Measurements from ENCODE around the gene NEIL1. TPM values are rescaled to one million over a fixed set of nuclear protein-coding genes. Genes with fewer than 3 reads are reported as not detected.

NEIL1 gene
- total RNA-seq, 3 donors from 2014 or later = 23.4 to 101 (median 97.9) TPM

DNA sequence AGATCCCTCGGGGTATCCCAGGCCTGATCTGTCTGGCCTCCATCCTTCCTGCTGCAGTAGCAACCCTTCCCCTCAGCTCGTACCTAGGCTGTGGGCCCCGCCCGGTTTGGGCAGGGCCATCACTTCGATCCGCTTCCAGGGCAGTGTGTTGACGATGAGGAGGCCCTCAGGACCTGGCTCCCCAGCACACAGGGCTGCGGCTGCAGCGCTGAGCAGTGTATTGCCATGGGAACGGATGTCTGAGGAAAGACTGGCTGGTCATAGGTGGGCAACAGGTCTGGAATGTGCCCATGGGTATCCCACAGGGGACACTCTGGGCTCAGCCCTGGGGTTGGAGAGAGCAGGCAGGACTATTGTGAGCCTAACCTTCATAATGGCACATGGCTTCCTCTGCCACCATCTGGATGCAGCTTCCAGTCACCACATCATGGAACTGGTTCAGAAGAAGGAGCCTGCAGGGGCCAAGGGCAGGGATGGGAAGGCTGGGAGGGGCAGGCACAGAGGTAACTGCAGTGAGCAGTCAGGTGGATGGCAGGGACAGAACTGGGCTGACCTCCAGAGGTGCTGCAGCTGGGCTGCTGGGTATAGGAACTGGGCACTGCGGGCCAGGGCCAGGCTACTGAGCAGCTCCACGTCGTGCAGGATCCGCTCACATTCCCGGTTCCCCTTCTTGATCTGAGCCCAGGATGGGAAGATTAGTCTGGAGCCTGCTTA lies 12.9 kb downstream of the NEIL1 start:
- Histone ChIP-seq H3K36me3 (peaks cover 12% of the 10 kb centered on the region), H3K4me3 (no peak overlapping the region), H3K27ac (no peak overlapping the region), H3K9me3 (no peaks in the 10 kb centered on the region), H3K4me1 (no peaks in the 10 kb centered on the region), H3K27me3 (no peaks in the 10 kb centered on the region)
- no peak for DNase-seq (ENCODE audit: low spot score in 2 of 2)
- TF ChIP-seq, protein P1, sequence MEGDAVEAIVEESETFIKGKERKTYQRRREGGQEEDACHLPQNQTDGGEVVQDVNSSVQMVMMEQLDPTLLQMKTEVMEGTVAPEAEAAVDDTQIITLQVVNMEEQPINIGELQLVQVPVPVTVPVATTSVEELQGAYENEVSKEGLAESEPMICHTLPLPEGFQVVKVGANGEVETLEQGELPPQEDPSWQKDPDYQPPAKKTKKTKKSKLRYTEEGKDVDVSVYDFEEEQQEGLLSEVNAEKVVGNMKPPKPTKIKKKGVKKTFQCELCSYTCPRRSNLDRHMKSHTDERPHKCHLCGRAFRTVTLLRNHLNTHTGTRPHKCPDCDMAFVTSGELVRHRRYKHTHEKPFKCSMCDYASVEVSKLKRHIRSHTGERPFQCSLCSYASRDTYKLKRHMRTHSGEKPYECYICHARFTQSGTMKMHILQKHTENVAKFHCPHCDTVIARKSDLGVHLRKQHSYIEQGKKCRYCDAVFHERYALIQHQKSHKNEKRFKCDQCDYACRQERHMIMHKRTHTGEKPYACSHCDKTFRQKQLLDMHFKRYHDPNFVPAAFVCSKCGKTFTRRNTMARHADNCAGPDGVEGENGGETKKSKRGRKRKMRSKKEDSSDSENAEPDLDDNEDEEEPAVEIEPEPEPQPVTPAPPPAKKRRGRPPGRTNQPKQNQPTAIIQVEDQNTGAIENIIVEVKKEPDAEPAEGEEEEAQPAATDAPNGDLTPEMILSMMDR (IDR thresholded peaks at IDR 0.05) = no peak
- TF ChIP-seq POLR2A (IDR thresholded peaks at IDR 0.05) = no peak
- no peak for TF ChIP-seq POLR2AphosphoS5 (IDR thresholded peaks at IDR 0.05)
- intact Hi-C loops (cut with DNase I; ENCODE audit: low total_unique reads) = no loop called here

DNA sequence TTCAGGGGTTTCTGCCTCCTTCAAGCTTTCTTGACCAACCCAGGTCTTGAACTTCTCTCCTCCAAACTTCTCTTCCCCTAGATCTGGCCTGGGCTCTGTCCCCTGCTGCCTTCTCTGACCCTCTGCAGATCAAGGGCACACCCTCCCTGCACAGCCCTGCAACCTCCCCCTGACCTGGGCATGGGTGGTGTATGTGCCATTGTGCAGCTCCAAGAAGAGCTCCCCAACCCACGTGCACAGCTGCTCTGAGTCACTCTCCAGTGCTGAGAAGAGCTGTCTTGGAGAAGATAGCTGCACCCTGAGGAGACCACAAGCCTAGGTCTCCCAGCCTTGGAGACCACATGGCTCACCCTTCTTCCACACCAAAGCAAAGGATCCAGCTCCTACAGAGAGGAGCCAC lies 13.6 kb downstream of the NEIL1 start:
- Histone ChIP-seq H3K36me3 (peaks cover 14% of the 10 kb centered on the region), H3K27me3 (no peaks in the 10 kb centered on the region), H3K4me3 (no peak overlapping the region), H3K9me3 (no peaks in the 10 kb centered on the region), H3K4me1 (no peaks in the 10 kb centered on the region), H3K27ac (no peak overlapping the region)
- intact Hi-C loops (cut with DNase I; ENCODE audit: low total_unique reads) = no loop called here
- TF ChIP-seq, protein P1 (IDR thresholded peaks at IDR 0.05) = no peak
- TF ChIP-seq POLR2A (IDR thresholded peaks at IDR 0.05) (no peak), POLR2AphosphoS5 (IDR thresholded peaks at IDR 0.05) (no peak)
- no peak for DNase-seq (ENCODE audit: low spot score in 2 of 2)

DNA sequence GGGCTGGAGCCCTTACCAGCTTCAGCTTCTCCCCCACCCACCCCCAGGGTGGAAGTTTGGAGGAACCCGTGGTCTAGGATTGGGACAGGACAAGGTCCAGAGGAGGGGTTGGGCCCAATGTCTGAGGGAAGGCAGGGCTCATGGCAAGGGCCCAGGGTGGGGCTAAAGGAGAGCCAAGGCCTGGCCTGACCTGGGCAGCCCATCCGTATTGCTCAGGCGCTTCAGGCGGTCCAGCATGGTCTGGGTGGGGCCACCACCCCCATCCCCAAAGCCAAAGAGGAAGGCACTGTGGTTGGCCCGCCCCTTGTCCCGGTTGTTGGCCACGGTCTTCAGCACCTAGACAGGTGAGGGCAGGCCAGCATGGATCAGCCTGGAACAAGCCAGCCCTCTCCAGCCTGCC lies 14.0 kb downstream of the NEIL1 start:
- Histone ChIP-seq H3K36me3 (peaks cover 14% of the 10 kb centered on the region), H3K4me1 (no peaks in the 10 kb centered on the region), H3K4me3 (no peak overlapping the region), H3K27ac (no peak overlapping the region), H3K9me3 (no peaks in the 10 kb centered on the region), H3K27me3 (no peaks in the 10 kb centered on the region)
- intact Hi-C loops (cut with DNase I; ENCODE audit: low total_unique reads) = no loop called here
- no peak for DNase-seq (ENCODE audit: low spot score in 2 of 2)
- TF ChIP-seq POLR2AphosphoS5 (IDR thresholded peaks at IDR 0.05) (no peak), POLR2A (IDR thresholded peaks at IDR 0.05) (no peak)
- TF ChIP-seq, protein P1 (IDR thresholded peaks at IDR 0.05) = no peak

DNA sequence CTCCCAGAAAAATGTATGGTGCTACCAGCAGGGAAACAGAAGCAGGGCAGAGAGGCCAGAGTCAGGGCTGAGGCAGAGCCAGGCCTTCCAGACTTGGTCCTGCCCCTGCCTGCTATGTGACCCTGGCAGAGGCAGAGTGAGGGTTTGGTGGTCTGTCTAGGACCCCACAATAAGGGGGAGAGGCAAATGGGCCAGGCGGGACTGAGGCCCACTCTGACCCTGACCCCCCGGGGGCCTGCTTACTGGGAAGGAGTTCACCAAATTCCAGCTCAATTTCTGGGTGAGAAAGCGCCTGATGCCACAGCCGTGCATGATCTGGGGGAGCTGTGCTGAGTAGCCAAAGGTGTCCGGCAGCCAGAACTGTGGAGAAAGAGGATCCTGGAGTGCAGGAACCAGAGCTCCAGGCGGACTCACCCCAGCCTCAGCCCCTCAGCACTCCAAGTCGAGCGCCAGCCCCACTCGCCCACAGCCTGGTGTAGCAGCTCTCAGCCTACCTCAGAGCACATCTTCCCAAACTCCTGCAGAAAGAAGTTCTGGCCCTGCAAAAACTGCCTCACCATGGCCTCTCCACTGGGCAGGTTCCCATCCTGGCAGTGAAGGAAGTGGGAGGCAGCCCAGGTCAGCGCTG lies 14.6 kb downstream of the NEIL1 start:
- no peak for DNase-seq (ENCODE audit: low spot score in 2 of 2)

More for the DNA sequence above, 14.6 kb downstream of the NEIL1 start:
- Histone ChIP-seq H3K27ac (no peak overlapping the region), H3K4me3 (no peak overlapping the region), H3K27me3 (no peaks in the 10 kb centered on the region), H3K36me3 (peaks cover 14% of the 10 kb centered on the region), H3K9me3 (no peaks in the 10 kb centered on the region), H3K4me1 (no peaks in the 10 kb centered on the region)
- TF ChIP-seq, protein P1 (IDR thresholded peaks at IDR 0.05) = no peak
- TF ChIP-seq POLR2AphosphoS5 (IDR thresholded peaks at IDR 0.05) (no peak), POLR2A (IDR thresholded peaks at IDR 0.05) (no peak)
- intact Hi-C loops (cut with DNase I; ENCODE audit: low total_unique reads) = no loop called here

Data from breast epithelium (tissue), 4 donors.